A673 (cell line): ENCODE measurements around the gene SARDH.

ENCODE experiments used
- CTCF ChIP-seq: fragments of 300-800, 200-600 bp; sonication (generic); conservative IDR thresholded peaks from 2 replicates; pipeline ENCODE4 v1.5.1; 2017; ENCODE audit warnings: low read depth, mild to moderate bottlenecking, antibody characterized with exemption, low read length, moderate library complexity, mixed read lengths
- EZH2 ChIP-seq: fragments of 200-600 bp; sonication (generic); IDR thresholded peaks from 2 replicates; pipeline ENCODE4 v1.6.1; 2017; ENCODE audit warnings: borderline replicate concordance, low read depth, mild to moderate bottlenecking, mixed read lengths, antibody characterized with exemption, low read length; ENCODE audit not compliant: poor library complexity, severe bottlenecking

- TF ChIP-seq CTCF = no peak
- no peak for TF ChIP-seq EZH2
These were observed 122.5 kb downstream of the SARDH start for GRCh38 chr9:133615606-133616188.
